HepG2 (cell line): Measurements from ENCODE around the gene ZNF189. TPM values are rescaled to one million over a fixed set of nuclear protein-coding genes. Genes with fewer than 3 reads are reported as not detected.

Source experiments
- FOXJ3 ChIP-seq: sonication (generic); formaldehyde crosslinking; IDR thresholded peaks from 2 replicates; pipeline ENCODE4 v1.4.0; 2020; ENCODE audit warnings: missing genetic modification reagents, mild to moderate bottlenecking, borderline replicate concordance
- HDAC6 ChIP-seq: fragments of 200-600 bp; sonication (generic); IDR thresholded peaks from 2 replicates; pipeline ENCODE4 v1.7.0; 2017; ENCODE audit warnings: mild to moderate bottlenecking, antibody characterized with exemption, low read length, low read depth
- HOMEZ ChIP-seq: IDR thresholded peaks from 2 replicates; pipeline ENCODE4 v1.6.1; 2016; ENCODE audit warnings: low read depth
- NR2F6 ChIP-seq, 2 experiments: IDR thresholded peaks; 2 replicates each; pipeline ENCODE4 v1.6.1; 2016; ENCODE audit warnings: antibody characterized with exemption in 1 of 2, mild to moderate bottlenecking in 1 of 2
- RCOR2 ChIP-seq: IDR thresholded peaks from 2 replicates; pipeline ENCODE4 v1.6.1; 2016; ENCODE audit warnings: missing biosample characterization, missing genetic modification reagents
- SRSF9 ChIP-seq: fragments of 200-400 bp; formaldehyde crosslinking; IDR thresholded peaks from 2 replicates; pipeline ENCODE4 v1.6.1; 2018; ENCODE audit warnings: borderline replicate concordance, mild to moderate bottlenecking, low read depth, low read length; ENCODE audit not compliant: insufficient read depth, poor library complexity, severe bottlenecking
- ZMYM2 ChIP-seq: sonication (generic); formaldehyde crosslinking; IDR thresholded peaks from 2 replicates; pipeline ENCODE4 v1.8.0; 2022; ENCODE audit warnings: mild to moderate bottlenecking, missing genetic modification reagents
- ZNF737 ChIP-seq: sonication (generic); formaldehyde crosslinking; IDR thresholded peaks from 2 replicates; pipeline ENCODE4 v1.5.0; 2020; ENCODE audit warnings: missing genetic modification reagents, mild to moderate bottlenecking, borderline replicate concordance
- polyA plus RNA-seq, 8 experiments: library from polyadenylated mRNA; depleted of rRNA in 3 of 8; stranded (reverse) in 7 of 8; unstranded in 1 of 8; fragments of >200 nt; fragmentation: Illumina TruSeq in 4 of 8; extraction: Trizol in 4 of 8; gene quantifications; 2 replicates each; pipeline versions ENCODE4 v1.2.1 to v1.2.3, GENCODE V29; 2011 to 2016; ENCODE audit warnings: low read depth in 4 of 8, missing spikeins in 1 of 8, mixed read lengths in 1 of 8; ENCODE audit not compliant: insufficient read depth in 1 of 8
- total RNA-seq, 5 experiments: library from RNA; depleted of rRNA; stranded (reverse); fragments of >200 nt; fragmentation: Illumina TruSeq; extraction: Trizol; gene quantifications; 2 replicates each; pipeline ENCODE4 v1.2.3, GENCODE V29; 2016; ENCODE audit warnings: low read depth in 1 of 5
- TF ChIP-seq, protein P1 (sequence below): sonication (generic); formaldehyde crosslinking; IDR thresholded peaks from 2 replicates; pipeline ENCODE4 v1.8.0; 2022; ENCODE audit warnings: missing genetic modification reagents, mild to moderate bottlenecking, moderate library complexity, borderline replicate concordance
- TF ChIP-seq, protein P2 (sequence below), 2 experiments: sonication (generic) in 1 of 2; formaldehyde crosslinking in 1 of 2; IDR thresholded peaks; 2 replicates each; pipeline versions ENCODE4 v1.4.0 to v1.6.1; 2018 to 2020; ENCODE audit warnings: missing genetic modification reagents in 2 of 2, borderline replicate concordance in 1 of 2, low read depth in 1 of 2, mild to moderate bottlenecking in 1 of 2, missing biosample characterization in 1 of 2
- TF ChIP-seq, protein P3 (sequence below), 2 experiments: fragments of 450-650 bp in 1 of 2; sonication (generic) in 1 of 2; formaldehyde crosslinking in 1 of 2; IDR thresholded peaks; 2 replicates each; pipeline versions ENCODE4 v1.6.1 to v1.8.0; 2016 to 2022; ENCODE audit warnings: antibody characterized with exemption in 1 of 2, mild to moderate bottlenecking in 1 of 2, missing genetic modification reagents in 1 of 2

The ZNF189 gene
- total and polyA plus RNA-seq, 2 of the 13 experiments (the other 11 are each of a cell fraction or from before 2014, with no cell fraction given), result 8.4 to 50.0 TPM

DNA sequence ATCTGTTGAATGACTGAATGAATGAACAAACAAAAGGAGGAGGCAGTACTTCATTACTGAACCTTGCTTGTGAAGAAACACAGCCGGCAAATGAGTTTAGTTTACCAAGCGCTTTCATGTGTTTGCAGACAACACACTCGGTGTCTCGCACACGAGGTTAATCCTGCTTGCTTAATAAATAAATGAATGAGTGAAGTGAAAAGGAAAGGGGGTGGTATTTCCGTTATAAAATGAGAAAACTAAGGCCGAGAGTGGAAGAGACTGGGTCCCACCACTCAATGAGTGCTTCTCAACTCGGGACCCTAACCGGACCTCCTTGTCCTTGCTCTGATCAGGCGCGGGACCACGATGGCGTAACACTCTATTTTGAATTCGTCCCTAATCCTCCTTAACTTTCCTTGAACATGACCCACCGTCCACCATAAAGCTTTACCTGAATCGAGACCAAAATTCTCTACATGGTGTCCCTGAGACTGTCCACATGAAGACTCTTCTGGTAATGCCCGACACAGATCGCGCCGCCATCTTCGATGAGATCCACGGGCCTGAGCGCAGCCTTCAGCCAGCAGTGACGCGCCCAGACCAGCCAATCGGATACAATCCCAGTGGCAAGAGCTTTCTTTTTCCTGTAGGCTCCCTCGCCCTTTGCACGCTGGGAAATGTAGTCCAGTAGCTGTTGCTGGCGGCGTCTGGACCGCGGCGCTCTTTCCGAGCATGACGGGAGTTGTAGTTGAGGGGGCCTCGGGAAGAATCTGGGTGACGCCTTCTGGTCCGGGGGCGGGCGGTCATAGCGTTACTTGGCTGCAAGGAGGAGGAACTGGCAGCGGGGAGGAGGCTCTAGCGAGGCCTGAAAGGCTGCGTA, at the start of gene ZNF189, which contains the start of gene MRPL50 (continued):
- TF ChIP-seq, protein P1, sequence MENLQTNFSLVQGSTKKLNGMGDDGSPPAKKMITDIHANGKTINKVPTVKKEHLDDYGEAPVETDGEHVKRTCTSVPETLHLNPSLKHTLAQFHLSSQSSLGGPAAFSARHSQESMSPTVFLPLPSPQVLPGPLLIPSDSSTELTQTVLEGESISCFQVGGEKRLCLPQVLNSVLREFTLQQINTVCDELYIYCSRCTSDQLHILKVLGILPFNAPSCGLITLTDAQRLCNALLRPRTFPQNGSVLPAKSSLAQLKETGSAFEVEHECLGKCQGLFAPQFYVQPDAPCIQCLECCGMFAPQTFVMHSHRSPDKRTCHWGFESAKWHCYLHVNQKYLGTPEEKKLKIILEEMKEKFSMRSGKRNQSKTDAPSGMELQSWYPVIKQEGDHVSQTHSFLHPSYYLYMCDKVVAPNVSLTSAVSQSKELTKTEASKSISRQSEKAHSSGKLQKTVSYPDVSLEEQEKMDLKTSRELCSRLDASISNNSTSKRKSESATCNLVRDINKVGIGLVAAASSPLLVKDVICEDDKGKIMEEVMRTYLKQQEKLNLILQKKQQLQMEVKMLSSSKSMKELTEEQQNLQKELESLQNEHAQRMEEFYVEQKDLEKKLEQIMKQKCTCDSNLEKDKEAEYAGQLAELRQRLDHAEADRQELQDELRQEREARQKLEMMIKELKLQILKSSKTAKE (CRISPR knock-in tag), result no peak
- peak; percentile 89 for TF ChIP-seq HOMEZ (CRISPR knock-in tag)
- TF ChIP-seq RCOR2 (CRISPR knock-in tag), result peak; percentile 31; the same call in 1 of the 2 replicates
- TF ChIP-seq SRSF9, result no peak
- TF ChIP-seq ZMYM2, result no peak
- TF ChIP-seq HDAC6, result no peak
- TF ChIP-seq NR2F6 (IDR thresholded peaks at IDR 0.05), result peak; percentile 23; the same call in 1 of the 2 replicates
- no peak for TF ChIP-seq NR2F6 (CRISPR knock-in tag; IDR thresholded peaks at IDR 0.05)
- TF ChIP-seq, protein P2, sequence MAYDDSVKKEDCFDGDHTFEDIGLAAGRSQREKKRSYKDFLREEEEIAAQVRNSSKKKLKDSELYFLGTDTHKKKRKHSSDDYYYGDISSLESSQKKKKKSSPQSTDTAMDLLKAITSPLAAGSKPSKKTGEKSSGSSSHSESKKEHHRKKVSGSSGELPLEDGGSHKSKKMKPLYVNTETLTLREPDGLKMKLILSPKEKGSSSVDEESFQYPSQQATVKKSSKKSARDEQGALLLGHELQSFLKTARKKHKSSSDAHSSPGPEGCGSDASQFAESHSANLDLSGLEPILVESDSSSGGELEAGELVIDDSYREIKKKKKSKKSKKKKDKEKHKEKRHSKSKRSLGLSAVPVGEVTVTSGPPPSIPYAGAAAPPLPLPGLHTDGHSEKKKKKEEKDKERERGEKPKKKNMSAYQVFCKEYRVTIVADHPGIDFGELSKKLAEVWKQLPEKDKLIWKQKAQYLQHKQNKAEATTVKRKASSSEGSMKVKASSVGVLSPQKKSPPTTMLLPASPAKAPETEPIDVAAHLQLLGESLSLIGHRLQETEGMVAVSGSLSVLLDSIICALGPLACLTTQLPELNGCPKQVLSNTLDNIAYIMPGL (CRISPR knock-in tag; IDR thresholded peaks at IDR 0.05; ENCODE audit: borderline replicate concordance in 1 of 2, low read depth in 1 of 2), result peak; percentile 90 to 94
- TF ChIP-seq ZNF737, result no peak
- TF ChIP-seq FOXJ3 (CRISPR knock-in tag), result peak; percentile 54; the same call in 1 of the 2 replicates
- TF ChIP-seq, protein P3, sequence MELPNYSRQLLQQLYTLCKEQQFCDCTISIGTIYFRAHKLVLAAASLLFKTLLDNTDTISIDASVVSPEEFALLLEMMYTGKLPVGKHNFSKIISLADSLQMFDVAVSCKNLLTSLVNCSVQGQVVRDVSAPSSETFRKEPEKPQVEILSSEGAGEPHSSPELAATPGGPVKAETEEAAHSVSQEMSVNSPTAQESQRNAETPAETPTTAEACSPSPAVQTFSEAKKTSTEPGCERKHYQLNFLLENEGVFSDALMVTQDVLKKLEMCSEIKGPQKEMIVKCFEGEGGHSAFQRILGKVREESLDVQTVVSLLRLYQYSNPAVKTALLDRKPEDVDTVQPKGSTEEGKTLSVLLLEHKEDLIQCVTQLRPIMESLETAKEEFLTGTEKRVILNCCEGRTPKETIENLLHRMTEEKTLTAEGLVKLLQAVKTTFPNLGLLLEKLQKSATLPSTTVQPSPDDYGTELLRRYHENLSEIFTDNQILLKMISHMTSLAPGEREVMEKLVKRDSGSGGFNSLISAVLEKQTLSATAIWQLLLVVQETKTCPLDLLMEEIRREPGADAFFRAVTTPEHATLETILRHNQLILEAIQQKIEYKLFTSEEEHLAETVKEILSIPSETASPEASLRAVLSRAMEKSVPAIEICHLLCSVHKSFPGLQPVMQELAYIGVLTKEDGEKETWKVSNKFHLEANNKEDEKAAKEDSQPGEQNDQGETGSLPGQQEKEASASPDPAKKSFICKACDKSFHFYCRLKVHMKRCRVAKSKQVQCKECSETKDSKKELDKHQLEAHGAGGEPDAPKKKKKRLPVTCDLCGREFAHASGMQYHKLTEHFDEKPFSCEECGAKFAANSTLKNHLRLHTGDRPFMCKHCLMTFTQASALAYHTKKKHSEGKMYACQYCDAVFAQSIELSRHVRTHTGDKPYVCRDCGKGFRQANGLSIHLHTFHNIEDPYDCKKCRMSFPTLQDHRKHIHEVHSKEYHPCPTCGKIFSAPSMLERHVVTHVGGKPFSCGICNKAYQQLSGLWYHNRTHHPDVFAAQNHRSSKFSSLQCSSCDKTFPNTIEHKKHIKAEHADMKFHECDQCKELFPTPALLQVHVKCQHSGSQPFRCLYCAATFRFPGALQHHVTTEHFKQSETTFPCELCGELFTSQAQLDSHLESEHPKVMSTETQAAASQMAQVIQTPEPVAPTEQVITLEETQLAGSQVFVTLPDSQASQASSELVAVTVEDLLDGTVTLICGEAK (IDR thresholded peaks at IDR 0.05), result no peak
- TF ChIP-seq, protein P3 (CRISPR knock-in tag; IDR thresholded peaks at IDR 0.05), result no peak; the same call in 1 of the 2 replicates
